GM18867 (cell line): ENCODE measurements around the gene DNAI4.
"Not testable (repeated sequence)": the region's sequence is repeated elsewhere in the genome, so short reads cannot be mapped to it uniquely, and the experiment has no call there.

Experiments used
- ATAC-seq: cut with Tn5 transposase; IDR thresholded peaks from one replicate; pipeline ENCODE4 v1.9.1; 2021; ENCODE audit warnings: mild to moderate bottlenecking, moderate library complexity; ENCODE audit not compliant: unreplicated experiment

The DNAI4 gene, protein sequence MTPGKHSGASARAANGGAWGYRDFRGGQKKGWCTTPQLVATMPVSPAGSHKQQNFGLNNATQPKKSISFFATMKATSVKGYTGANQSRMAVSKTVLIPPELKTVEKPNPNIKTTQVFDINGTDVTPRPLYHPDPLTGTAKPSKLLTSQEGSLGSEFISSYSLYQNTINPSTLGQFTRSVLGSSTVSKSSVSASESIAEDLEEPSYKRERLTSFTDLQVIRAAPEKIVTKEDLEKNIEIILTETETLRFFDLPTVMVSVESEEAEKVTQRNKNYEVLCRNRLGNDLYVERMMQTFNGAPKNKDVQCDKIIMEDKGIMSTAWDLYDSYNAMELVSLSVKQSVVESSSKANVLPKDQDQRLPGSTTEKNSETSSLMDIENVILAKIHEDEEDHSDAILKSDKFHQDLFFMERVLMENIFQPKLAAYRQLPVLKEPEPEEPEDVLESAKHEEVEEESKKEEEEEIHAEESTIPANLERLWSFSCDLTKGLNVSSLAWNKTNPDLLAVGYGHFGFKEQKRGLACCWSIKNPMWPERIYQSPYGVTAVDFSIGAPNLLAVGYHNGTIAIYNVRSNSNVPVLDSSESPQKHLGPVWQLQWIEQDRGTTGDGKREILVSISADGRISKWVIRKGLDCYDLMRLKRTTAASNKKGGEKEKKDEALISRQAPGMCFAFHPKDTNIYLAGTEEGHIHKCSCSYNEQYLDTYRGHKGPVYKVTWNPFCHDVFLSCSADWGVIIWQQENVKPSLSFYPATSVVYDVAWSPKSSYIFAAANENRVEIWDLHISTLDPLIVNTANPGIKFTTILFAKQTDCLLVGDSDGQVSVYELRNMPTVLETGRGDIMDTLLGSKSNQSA

DNA sequence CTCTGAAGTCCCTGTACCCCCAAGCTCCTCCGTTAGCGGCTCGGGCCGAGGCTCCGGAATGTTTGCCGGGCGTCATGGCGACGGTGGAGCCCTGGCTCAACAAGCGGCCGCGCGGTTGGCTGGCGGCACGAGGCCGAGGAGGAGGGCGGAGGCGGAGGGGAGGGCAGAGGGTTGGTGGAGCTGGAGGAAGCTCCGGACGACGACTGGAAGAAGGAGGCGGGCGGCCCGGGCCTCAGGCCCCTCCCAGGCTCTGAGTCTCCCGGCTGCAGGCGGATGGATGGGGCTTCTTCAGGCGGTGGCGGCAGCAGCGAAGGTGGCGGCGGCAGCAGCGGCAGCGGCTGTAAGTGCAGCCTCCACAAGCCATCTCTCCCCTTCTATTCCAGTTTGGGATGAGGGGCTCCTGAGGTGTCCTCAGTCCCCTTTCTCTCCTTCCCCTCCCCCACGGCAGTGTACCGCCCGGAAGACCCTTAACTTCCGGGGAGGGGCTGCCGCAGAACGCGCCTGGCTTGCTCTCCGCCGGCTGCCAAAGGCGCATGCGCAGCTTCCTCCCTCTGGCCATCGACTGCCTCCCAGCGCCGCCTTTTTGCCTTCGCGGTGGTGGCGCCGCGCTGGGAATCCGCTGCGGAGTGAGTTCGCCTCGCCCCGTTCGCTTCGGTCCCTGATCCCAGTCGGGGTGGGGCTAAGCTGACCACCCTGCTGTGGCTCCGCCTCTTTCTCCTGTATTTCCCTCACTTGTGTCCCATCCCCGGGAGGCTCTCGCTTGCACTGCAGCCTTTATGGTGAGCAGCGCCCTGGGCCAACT lies at the start of gene DNAI4, which contains the start of gene MIER1:
Gene DNAI4, minus strand, starts transcription at position 101 of the 802 bp plus-strand sequence. Its CDS starts 25 bp downstream, at position 76.
Gene MIER1, plus strand, starts transcription at position 235 of the 802 bp plus-strand sequence. Its CDS starts 39 bp downstream, at position 274.
- ATAC-seq = peak; percentile 94

DNA sequence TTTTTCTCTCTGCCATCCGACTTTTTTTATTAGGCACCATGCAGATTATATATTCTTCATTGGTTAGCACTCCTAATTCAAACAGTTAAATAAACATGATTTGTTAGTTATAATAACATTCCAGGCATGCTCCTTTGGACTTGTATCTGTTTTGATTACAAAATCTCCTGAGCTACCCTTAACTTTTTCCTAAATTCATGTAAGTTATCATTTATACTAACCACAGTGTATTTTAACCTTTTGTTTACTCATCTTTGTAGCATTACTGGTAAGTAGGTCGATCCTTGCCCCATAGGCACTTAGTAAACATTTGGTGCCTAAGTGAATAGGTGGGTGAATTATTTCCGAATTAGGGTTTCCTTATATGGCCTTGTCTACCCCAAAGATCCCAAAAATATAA lies 43.9 kb upstream of the DNAI4 start:
- ATAC-seq = no peak

DNA sequence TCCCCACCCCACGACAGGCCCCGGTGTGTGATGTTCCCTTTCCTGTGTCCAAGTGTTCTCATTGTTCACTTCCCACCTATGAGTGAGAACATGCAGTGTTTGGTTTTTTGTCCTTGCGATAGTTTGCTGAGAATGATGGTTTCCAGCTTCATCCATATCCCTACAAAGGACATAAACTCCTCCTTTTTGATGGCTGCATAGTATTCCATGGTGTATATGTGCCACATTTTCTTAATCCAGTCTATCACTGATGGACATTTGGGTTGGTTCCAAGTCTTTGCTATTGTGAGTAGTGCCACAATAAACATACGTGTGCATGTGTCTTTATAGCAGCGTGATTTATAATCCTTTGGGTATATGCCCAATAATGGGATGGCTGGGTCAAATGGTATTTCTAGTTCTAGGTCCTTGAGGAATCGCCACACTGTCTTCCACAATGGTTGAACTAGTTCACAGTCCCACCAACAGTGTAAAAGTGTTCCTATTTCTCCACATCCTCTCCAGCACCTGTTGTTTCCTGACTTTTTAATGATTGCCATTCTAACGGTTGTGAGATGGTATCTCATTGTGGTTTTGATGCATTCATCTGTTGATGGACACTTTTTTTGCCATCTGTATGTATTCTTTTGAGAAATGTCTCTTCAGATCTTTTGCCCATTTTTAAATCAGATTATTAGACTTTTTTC lies 41.7 kb upstream of the DNAI4 start:
- ATAC-seq = not testable (repeated sequence)

DNA sequence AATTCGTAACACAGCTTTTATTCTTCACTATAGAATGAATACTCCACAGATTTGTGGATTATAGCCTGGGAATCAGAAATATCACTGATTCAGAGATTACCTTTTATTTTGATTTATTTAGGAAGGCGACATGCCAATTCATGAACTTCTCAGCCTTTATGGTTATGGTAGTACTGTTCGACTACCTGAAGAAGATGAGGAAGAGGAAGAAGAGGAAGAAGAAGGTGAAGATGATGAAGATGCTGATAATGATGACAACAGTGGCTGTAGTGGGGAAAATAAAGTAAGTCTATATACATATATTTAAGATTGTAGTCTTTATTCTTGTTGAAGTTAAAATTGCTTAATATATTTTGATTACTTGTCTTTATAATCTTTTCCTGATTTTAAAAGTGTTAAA lies 33.3 kb upstream of the DNAI4 start:
- ATAC-seq = no peak

DNA sequence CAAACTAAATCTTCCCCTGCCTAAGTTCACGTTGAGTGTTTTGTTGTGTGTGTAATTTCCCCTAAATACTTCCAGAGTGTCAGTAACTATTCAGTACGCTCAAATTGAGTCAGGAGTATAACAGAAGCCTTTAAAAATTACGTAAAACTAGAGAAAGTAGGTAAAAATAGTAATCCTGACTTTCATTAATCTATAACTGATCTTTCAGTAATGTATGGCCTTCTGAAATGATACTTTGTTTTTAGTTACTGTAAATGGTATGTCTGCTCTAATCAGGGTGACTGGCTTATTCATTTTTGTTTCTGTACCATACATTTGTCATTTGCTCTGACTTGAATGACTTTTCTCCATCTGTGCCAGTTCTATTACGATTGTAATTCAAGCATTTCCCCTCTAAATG lies 29.6 kb upstream of the DNAI4 start:
- peak; percentile 59 for ATAC-seq

DNA sequence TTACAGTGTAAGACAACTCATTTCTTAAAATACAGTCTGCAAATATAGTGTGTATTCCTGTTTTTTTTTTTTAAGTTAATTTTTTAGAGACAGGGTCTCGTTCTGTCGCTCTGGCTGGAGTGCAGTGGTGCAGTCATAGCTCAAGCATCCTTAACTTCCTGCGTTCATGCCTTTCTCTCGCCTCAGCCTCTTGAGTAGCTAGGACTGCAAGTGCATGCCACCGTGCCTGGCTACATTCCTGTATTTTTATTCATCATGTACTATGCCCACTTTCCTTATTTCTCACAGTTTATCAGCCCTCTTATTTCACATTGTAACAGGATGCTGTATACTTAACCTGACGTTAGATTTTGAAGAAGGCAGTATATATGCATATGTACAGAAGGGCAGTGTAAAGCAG lies 26.9 kb upstream of the DNAI4 start:
- ATAC-seq = no peak

DNA sequence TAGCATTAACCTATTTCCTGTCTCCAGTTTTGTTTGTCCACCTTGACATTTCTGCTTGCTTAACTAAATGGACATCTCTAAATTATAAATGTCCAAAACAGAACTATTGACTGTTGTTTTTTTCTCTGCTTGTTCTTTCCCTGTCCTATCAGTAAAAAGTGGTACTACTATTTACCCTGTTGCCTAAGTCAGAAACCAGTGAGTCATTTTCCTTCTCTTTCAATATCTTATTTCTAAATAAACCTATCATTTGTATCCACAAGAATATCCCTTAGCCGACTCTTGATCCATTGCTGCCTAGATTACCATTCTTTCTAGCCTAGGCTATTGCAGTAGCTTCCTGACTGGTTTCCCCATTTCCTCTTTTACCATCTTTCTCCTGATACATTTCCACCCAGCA lies 22.6 kb upstream of the DNAI4 start:
- no peak for ATAC-seq

DNA sequence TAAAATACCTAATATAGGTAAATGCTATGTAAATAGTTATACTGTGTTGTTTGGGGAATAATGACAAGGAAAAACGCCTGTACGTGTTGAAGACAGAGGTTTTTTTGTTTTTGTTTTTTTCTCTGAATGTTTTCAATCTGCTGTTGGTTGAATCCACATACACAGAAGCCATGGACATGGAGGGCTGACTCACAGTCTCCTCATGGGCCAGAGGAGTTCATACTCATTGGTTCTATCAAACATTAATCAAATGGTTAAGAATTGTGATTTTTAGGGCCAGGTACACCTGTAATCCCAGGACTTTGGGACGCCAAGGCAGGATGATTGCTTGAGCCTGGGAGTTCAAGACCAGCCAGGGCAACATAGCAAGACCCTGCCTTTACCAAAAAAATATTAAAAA lies 20.7 kb upstream of the DNAI4 start:
- no peak for ATAC-seq

DNA sequence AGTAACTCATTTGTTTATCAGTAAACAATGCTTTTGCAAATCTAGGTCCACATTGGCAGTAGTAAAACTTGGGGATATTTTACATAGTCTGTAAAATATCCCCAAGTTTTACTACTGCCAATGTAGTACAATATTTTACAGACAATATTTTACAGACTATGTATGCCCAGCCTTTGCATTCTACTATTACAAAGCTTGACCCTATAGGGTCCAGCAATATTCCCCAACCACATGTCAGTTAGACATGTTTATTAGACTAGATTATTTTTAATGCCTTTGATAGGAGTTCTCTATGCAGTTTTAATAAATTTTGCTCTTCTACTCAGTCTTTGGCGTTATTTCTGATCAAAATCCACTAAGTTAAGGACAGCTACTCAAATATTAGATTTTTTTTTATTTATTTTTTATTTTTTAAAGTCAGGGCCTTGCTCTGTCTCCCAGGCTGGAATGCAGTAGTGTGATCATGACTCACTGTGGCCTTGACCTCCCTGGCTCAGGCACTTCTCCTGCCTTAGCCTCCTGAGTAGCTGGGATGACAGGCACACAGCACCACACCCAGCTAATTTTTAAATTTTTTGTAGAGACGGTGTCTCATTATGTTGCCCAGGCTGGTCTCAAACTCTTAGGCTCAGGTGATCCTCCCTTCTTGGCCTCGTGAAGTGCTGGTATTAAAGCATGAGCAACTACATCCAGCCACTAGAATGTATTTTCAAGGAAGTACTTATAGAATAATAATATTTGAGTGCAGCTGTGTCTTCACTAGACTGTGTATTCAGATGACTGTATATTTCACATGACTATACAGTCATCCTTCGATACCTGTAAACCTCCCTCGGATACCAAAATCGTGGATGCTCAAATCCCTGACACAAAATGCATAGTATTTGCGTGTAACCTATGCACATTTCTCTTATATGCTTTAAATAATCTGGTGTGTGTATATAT lies 19.9 kb upstream of the DNAI4 start:
- ATAC-seq = no peak

DNA sequence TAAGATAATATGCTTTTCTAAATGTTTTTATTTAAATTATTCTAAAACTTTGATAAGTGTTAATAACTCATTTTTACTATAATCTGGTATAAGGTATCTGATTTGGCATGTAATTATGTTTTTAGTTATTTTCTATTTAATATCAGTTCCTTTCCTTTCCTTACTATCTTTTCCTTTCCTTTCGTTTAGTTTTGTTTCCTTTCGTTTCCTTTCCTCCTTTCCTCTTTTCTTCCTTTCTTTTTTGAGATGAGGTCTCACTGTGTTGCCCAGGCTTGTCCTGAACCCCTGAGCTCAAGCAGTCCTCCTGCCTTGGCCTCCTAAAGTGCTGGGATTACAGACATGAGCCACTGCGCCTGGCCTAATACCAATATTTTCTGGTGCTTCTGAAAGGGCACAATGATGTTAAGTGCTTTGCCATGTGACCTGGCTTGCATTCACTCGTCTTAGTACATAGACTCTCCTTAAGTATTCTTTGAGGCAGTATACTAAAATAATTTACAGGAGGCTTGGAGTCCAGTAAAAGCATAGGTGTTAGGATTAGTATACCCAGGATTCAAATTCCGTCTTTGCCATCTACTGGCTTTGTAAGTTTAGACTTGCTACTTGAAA lies 18.8 kb upstream of the DNAI4 start:
- ATAC-seq = no peak

DNA sequence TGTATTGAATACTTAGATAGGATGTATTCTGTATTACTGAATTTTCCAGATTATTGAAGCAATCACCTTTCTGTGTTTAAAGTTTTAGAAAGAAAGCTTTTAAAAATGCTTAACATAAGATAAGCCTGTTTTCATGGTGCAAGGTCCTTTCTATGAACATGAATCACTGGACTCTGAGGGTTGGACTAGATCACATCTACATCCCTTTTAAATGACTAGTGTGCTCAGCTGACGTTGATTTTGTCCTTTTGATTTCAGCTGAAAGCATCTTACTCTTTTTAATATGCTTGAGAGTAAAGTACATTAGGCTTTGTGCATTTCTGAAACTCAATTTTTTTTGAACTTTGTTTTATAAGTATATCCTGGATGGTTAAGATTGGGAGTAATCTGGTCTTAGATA lies 16.3 kb upstream of the DNAI4 start:
- no peak for ATAC-seq

DNA sequence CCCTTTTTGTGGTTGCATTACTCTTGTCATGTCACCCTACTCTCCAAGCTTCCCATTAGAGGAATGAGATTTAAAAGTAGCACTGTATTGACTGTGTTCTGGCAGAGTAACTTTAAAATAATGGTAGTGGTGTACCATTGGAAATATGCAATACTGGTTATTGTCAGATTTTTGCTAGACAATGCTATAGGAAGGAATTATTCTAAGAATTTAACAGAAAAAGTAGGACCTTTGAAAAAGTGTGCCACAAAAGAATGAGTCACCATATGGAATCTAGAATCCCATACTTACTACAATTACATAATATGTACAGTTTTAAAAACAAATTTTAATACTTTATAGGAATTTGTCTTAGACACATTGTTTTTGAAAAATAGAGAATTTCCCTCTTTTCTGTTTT lies 14.0 kb upstream of the DNAI4 start:
- ATAC-seq = no peak

DNA sequence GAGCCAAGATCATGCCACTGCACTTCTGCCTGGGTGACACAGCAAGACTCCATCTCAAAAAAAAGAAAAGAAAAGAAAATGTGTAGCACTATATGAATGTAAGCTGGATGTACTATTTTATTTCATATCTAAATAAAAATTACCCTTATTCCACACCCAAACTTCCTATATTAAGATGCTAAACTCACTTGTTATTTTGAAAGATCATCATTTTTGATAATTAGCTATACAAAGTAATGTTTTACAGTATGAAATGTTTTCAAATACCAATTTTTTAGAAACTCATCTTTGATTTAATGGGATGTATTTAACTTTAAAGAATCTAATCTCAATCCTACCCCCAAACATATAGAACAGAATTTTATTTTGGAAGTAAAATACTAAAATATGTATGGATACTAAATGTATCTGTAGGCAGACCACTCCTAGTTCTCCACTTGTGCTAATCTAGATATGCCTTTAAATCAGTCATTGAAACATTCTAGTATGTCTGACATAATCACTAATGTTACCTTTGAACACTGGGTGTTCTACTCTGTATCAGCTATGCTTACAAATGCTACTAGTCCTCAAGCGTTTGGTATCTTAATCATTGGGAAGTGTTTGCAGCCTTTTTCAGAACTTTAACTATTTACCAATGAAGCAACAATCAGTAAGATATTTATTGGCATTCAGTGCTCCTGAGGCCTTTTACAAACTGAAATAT lies 13.0 kb upstream of the DNAI4 start:
- no peak for ATAC-seq

DNA sequence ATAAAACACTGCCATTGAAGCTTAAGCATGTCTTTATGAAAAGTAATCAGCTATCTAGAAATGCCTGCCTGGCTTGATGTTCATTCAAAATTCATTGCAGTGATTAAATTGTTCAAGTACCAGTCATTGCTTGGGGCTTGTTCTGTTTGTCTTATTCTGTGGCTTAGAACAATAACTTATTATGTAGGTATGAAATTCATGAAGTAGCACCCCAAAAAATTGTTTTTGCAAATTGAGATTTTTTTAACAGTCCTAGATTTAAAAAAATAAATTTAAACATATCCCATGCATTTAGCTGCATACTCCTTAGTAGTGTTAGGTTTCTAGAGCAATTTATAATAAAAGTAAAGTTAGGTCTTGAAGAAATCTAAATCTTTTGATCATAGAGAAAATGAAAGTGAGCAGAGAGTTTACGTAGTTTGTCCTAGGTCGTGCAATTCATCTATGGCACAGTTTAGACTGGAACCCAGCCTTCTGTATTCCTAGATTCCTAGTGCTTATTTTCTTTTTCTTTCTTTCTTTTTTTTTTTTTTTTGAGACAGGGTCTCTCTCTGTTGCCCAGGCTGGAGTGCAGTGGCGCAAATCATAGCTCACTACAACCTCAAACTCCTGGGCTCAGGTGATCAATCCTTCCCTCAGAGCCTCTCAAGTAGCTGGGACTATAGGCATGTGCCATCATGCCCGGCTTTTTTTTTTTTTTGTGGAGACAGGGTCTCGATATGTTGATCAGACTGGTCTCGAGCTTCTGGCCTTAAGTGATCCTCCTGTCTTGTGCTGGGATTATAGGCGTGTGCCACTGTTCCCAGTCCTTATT lies 9.4 kb upstream of the DNAI4 start:
- ATAC-seq = no peak

DNA sequence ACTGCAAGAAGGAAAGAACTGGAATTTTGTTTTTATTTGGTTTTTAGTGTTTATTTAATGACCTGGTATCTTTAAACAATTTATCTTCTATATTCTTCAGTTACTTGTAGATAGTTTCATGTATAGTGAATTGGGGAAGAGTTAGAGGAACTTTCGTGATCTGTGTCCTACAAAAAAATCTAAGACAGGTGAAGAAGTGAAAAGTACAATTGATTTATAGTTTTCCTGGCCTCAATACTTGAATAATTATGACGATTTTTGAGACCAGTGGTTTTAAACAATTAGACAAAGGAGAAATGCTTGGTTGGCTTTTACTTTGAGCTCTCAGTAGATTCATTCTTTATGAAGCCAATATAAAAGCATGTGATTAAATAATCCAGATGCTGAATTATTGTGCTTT lies 7.6 kb upstream of the DNAI4 start:
- ATAC-seq = no peak

DNA sequence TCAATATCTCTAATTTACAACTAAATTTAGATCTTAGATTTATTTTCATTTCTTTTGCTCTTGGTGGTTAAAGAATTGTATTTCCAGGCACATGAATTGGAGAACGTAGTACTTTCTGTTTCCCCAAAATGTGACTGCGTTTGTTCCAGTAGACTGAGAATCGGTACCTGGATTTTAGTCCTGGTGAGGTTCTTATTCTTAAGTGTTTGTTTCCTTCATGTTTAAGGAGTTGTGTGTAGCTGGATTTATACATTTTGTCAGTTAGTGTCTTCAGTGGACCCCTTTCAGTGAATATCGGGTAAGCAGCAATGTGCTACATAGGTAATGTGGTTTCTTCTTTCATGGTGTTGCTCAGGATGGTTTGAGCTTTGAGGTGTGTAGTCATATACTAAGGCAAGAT lies 6.9 kb upstream of the DNAI4 start:
- no peak for ATAC-seq

DNA sequence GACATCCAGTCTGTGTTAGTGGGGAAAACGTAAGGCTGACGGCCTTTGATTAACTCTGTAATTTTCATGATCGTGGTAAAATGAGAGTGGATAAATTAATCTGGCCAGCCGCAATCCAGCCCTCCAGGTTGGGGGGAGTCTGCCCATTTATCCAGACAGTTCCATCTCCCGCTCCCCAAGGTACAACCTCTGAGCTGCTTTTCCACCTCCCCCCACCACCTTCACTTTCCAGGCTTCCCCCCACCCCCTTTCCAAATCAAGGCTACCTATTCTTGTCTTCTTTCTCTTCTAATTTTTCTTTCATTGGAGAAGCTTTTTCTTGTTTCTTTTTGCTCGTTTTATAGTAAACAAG lies 6.1 kb upstream of the DNAI4 start:
- no peak for ATAC-seq
